Heart right ventricle (tissue), 16 donors: ENCODE measurements around the gene TASP1. TPM values are rescaled to one million over a fixed set of nuclear protein-coding genes. Genes with fewer than 3 reads are reported as not detected.

ENCODE experiments used
- ATAC-seq, 8 donors: fragments of 200-7000 bp; cut with Tn5 transposase; one replicate each; pipeline ENCODE4 v1.9.1; 2020; ENCODE audit warnings: mild to moderate bottlenecking in 8 of 8, moderate library complexity in 8 of 8, moderate number of reproducible peaks in 1 of 8
- DNase-seq, 2 donors: peaks; one replicate each; pipeline ENCODE4 v3.0.0-alpha.2; 2020
- H3K27ac ChIP-seq, 10 donors: fragments of 200-600 bp; sonication (generic) in 2 of 10; one replicate each; pipeline versions ENCODE4 v1.5.0 to v1.8.0; 2020 to 2022; ENCODE audit warnings: mild to moderate bottlenecking in 3 of 10
- H3K27me3 ChIP-seq, 7 donors: fragments of 200-600 bp; one replicate each; pipeline ENCODE4 v1.8.0; 2021 to 2022; ENCODE audit warnings: mild to moderate bottlenecking in 2 of 7
- H3K36me3 ChIP-seq, 9 donors: fragments of 200-600 bp; sonication (generic) in 1 of 9; one replicate each; pipeline versions ENCODE4 v1.5.0 to v1.8.0; 2020 to 2022; ENCODE audit warnings: mild to moderate bottlenecking in 2 of 9
- H3K4me1 ChIP-seq, 9 donors: fragments of 200-600 bp; sonication (generic) in 1 of 9; one replicate each; pipeline versions ENCODE4 v1.5.0 to v1.8.0; 2020 to 2022; ENCODE audit warnings: mild to moderate bottlenecking in 4 of 9
- H3K4me3 ChIP-seq, 10 donors: fragments of 200-600 bp; sonication (generic) in 2 of 10; one replicate each; pipeline versions ENCODE4 v1.5.0 to v1.8.0; 2020 to 2022; ENCODE audit warnings: mild to moderate bottlenecking in 7 of 10, moderate library complexity in 2 of 10
- H3K9me3 ChIP-seq, 11 donors: fragments of 200-600 bp in 10 of 11; sonication (generic) in 2 of 11; one replicate each; pipeline versions ENCODE4 v1.5.0 to v1.8.0; 2013 to 2022; ENCODE audit warnings: mild to moderate bottlenecking in 2 of 11, control low read depth in 1 of 11, moderate library complexity in 1 of 11
- CTCF ChIP-seq, 9 donors: fragments of 200-600 bp; sonication (generic) in 2 of 9; IDR thresholded peaks; one replicate each; pipeline versions ENCODE4 v1.5.0 to v1.8.0; 2021 to 2022; ENCODE audit warnings: antibody characterized with exemption in 9 of 9, mild to moderate bottlenecking in 5 of 9, moderate library complexity in 1 of 9
- WGBS, 2 donors: extraction: QIAGEN DNeasy Blood & Tissue Kit; methylation state at CpG; one replicate each; pipeline ENCODE4 v1.1.7; 2013; ENCODE audit warnings: inconsistent platforms in 1 of 2; 5-methylcytosine and 5-hydroxymethylcytosine counted together
- intact Hi-C, 10 donors: fragments of 100-400 bp; cut with DNase I; formaldehyde crosslinking; loops; one replicate each; pipeline versions ENCODE4 v1.11.1 to v1.14.2; 2022
- polyA plus RNA-seq, 2 donors: library from polyadenylated mRNA; stranded (reverse); fragments of 200-250 nt; gene quantifications; one replicate each; pipeline ENCODE4 v1.2.3, GENCODE V29; 2013
- total RNA-seq, 10 donors: library from RNA; stranded (reverse); fragmentation: NEBNext Ultra II Directional in 3 of 10; extraction: Animal tissue kit (Norgen Biotek cat#: 25700) in 3 of 10; gene quantifications; one replicate each; pipeline versions ENCODE4 v1.2.1 to v1.2.4, GENCODE V29; 2021 to 2023
- donor health status: Arrhythmogenic right ventricular cardiomyopathy.
- donor health status: ischemic (EF 13 %, LVEDD 7.1; RV severe dilation, severe dysfunction).
- donor health status: healthy with polysubstance abuse.
- donor health status: DM: no; HTN: yes; CAD: no.
- donor health status: DM: no; HTN: no; CAD: no.
- donor health status: ischemic (EF 25% LVEDD 6.9; RV normal size, moderate dysfunction).
- donor health status: ischemic (EF 25% LVEDD 5.7; RV mildly dilated, moderate dysfunction).
- donor health status: healthy.
- donor health status: DM: yes; HTN: yes; CAD: no.
- donor health status: Ischemic cardiomyopathy.
- donor health status: ischemic (EF 35%, LVEDD 5.7; RV mildly dilated, moderate dysfunction).
- donor health status: nonischemic (EF 11% LVEDD 7.7; RV severe dilation, severe dysfunction).
- donor health status: DM: yes; HTN: yes; CAD: no.
- donor health status: PGD.
- donor health status: ischemic (EF 29% LVEDD 5.4; RV normal size, mild dysfunction).
- donor health status: nonischemic (EF 23%, LVEDD 6.1; RV moderate dilation, normal function).

Gene TASP1
- total and polyA plus RNA-seq, 12 donors: 2.1 to 8.5 (median 5.8) TPM

DNA sequence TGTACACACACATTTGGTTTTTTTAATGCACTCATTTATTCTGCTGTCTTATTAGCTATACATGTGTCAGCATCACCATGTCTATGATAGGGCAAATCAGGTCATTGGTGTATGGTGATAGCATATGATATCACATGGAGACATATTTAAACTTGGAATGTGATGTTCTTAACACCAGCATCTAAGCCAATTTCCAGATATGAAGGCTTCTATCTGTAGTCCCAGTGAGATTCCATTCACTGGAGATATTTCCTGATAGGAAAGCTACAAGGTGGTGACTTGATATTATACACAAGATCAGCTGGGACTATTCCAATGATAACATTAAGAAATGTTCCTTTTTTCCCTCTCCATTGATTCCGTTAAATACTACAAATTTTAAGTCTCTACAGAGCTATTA, 89.3 kb downstream of the TASP1 start:
- H3K4me1 ChIP-seq: peaks cover 0 to 5% (median 0%) of the 10 kb centered on the region in 9 donors
- no peak overlapping the region for H3K4me3 ChIP-seq
- H3K9me3 ChIP-seq: no peaks in the 10 kb centered on the region
- no peaks in the 10 kb centered on the region for H3K27me3 ChIP-seq
- no peak for ATAC-seq
- no peak for DNase-seq
- peaks cover 0 to 12% (median 0%) of the 10 kb centered on the region in 9 donors for H3K36me3 ChIP-seq
- 89 to 94% methylated on average over 1 of the region's 1 CpG for WGBS, 2 donors
- intact Hi-C loops: loop anchor here in 8 of 10 donors (5.0 to 10.0 kb wide), 9 partner anchors 85 to 435 kb away; no protein-coding TSS in a partner anchor
- H3K27ac ChIP-seq: no peak overlapping the region
- no peak for TF ChIP-seq CTCF (IDR thresholded peaks at IDR 0.05)

DNA sequence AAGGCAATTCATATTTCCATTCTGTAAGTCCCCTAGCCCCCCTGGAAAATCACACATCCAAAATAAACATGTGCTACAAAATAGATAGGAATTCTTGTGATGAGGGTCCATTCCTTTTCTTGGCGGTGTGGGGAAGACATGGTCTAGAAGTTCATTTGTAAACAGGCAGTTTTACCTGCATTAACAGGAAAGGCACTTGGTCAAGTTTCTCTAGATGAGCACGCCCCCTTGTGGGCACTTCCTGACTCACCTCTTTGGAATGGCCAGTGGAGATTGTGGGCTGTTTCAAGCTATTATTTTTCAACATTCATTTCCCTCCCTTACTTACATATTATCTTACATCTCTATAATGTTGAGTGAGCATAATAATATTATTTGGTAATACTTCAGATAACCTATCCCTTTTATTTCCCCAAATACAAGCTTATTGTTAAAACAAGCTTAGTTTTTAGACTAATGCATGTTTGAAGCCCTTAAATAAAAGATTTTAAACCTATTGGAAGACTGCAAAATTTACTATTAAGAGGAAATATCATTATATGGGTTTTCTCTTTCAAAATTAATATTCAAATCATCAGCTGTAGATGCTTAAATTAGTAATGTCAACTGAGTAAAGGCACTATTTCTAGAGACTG, 92.1 kb downstream of the TASP1 start:
- Histone ChIP-seq H3K4me1 (peaks cover 0 to 5% (median 0%) of the 10 kb centered on the region in 9 donors), H3K27me3 (no peaks in the 10 kb centered on the region), H3K4me3 (no peak overlapping the region), H3K36me3 (peaks cover 0 to under 1% (median 0%) of the 10 kb centered on the region in 9 donors), H3K27ac (no peak overlapping the region), H3K9me3 (no peaks in the 10 kb centered on the region)
- intact Hi-C loops: loop anchor here in 8 of 10 donors (1.0 to 10.0 kb wide), 11 partner anchors 82 to 432 kb away; no protein-coding TSS in a partner anchor
- TF ChIP-seq CTCF (IDR thresholded peaks at IDR 0.05): peak; percentile 47 to 85 (median 84)
- ATAC-seq (peak in 3 of 8 donors; percentile 44 to 57 (median 45)), DNase-seq (peak; percentile 48 to 65)
- WGBS, 2 donors: 11 to 13% methylated on average over 2 of the region's 2 CpGs

GRCh38 chr20:13545790-13546189, 92.9 kb downstream of the TASP1 start:
- intact Hi-C loops: loop anchor here in 8 of 10 donors (1.0 to 10.0 kb wide), 11 partner anchors 81 to 431 kb away; no protein-coding TSS in a partner anchor
- TF ChIP-seq CTCF (IDR thresholded peaks at IDR 0.05): no peak
- Histone ChIP-seq H3K4me1 (peaks cover 0 to 5% (median 0%) of the 10 kb centered on the region in 9 donors), H3K4me3 (no peak overlapping the region), H3K27ac (no peak overlapping the region), H3K27me3 (no peaks in the 10 kb centered on the region), H3K36me3 (no peaks in the 10 kb centered on the region), H3K9me3 (no peaks in the 10 kb centered on the region)
- no peak for ATAC-seq
- 88 to 93% methylated on average over 2 of the region's 2 CpGs for WGBS, 2 donors
- DNase-seq: no peak

DNA sequence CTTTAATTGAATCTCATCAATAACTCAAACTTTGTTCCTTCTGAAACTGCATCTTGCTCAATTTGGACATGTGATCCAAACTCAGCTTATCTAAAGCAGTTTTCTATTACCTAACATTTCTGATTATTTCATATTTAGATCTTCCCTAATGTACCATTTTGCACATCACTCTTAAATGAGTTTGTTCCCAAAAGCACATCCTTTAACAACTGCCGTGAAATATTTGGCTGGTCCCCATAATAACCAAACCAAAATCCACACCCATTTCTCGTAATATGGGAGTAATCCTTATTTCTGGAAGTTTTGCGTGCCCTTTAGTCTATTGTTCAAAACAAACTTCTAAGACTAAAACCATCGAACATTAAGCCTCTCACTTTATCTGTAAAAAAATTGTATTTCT, 94.9 kb downstream of the TASP1 start:
- H3K4me3 ChIP-seq: no peak overlapping the region
- TF ChIP-seq CTCF (IDR thresholded peaks at IDR 0.05): no peak
- intact Hi-C loops: loop anchor here in 6 of 10 donors (10.0 kb wide), 6 partner anchors 79 to 429 kb away; no protein-coding TSS in a partner anchor
- DNase-seq (no peak), ATAC-seq (no peak)
- WGBS, 2 donors: 90 to 94% methylated on average over 4 of the region's 4 CpGs
- no peak overlapping the region for H3K27ac ChIP-seq
- H3K27me3 ChIP-seq: no peaks in the 10 kb centered on the region
- no peaks in the 10 kb centered on the region for H3K9me3 ChIP-seq
- no peaks in the 10 kb centered on the region for H3K36me3 ChIP-seq
- peaks cover 0 to 5% (median 0%) of the 10 kb centered on the region in 9 donors for H3K4me1 ChIP-seq
